Mammary epithelial cell (primary cell): Measurements from ENCODE around the gene PAX2.

Experiments
- CTCF ChIP-seq, 2 donors: IDR thresholded peaks in 1 of 2; conservative IDR thresholded peaks in 1 of 2; 2 replicates each; pipeline ENCODE4 v1.5.1; 2011 to 2012; ENCODE audit warnings: inconsistent platforms in 2 of 2, low read length in 2 of 2, mild to moderate bottlenecking in 2 of 2, control low read depth in 1 of 2, low read depth in 1 of 2; ENCODE audit not compliant: insufficient read depth in 1 of 2; ENCODE audit errors: extremely low read depth in 1 of 2
- EZH2 ChIP-seq: IDR thresholded peaks from 2 replicates; pipeline ENCODE4 v1.6.1; 2012; ENCODE audit warnings: low read length, inconsistent platforms, borderline replicate concordance

GRCh38 chr10:100736809-100737354, 8.5 kb upstream of the PAX2 start:
- no peak for TF ChIP-seq CTCF (conservative IDR thresholded peaks at IDR 0.05 in 1 of 2, IDR thresholded peaks at IDR 0.05 in 1 of 2; ENCODE audit: extremely low read depth in 1 of 2, insufficient read depth in 1 of 2, low read depth in 1 of 2, low read length in 2 of 2)
- no peak for TF ChIP-seq EZH2
